ENCODE results near the gene SYT2.

GRCh38 chr1:202586018-202586821 lies 124.0 kb downstream of the SYT2 start:
- no peak for TF ChIP-seq EZH2 (IDR thresholded peaks at IDR 0.05; ENCODE audit: borderline replicate concordance, low read depth, low read length, severe bottlenecking)
- TF ChIP-seq CTCF (IDR thresholded peaks at IDR 0.05; ENCODE audit: borderline replicate concordance, extremely low read depth, low read length, poor library complexity, severe bottlenecking) = no peak

Data from DND-41 (cell line).